OCI-LY1 (cell line): ENCODE measurements around the gene ANGPTL8.

ENCODE experiments used
- H2AFZ ChIP-seq: fragments of 200-600 bp; sonication (generic), shearing (Covaris generic); 2 replicates; pipeline ENCODE4 v1.6.0; 2014; ENCODE audit warnings: antibody characterized with exemption, mild to moderate bottlenecking, low read length
- H3F3A ChIP-seq: fragments of 200-600 bp; sonication (generic), shearing (Covaris generic); 2 replicates; pipeline ENCODE4 v1.6.0; 2014; ENCODE audit warnings: mild to moderate bottlenecking, antibody characterized with exemption, low read length, moderate library complexity; ENCODE audit not compliant: insufficient read depth
- H3K27ac ChIP-seq: fragments of 200-600 bp; sonication (generic); 2 replicates; pipeline ENCODE4 v1.5.1; 2014; ENCODE audit warnings: low read length, mixed run types, mild to moderate bottlenecking, low read depth; ENCODE audit not compliant: poor library complexity, severe bottlenecking
- H3K27me3 ChIP-seq: fragments of 200-600 bp; sonication (generic); 2 replicates; pipeline ENCODE4 v1.6.0; 2014; ENCODE audit warnings: antibody characterized with exemption, mild to moderate bottlenecking, low read length, moderate library complexity; ENCODE audit not compliant: insufficient read depth
- H3K36me3 ChIP-seq: fragments of 200-600 bp; sonication (generic); 2 replicates; pipeline ENCODE4 v1.6.1; 2014; ENCODE audit warnings: mild to moderate bottlenecking, antibody characterized with exemption, low read length, moderate library complexity, mixed read lengths; ENCODE audit not compliant: insufficient read depth
- H3K4me1 ChIP-seq: fragments of 200-600 bp; sonication (generic); 2 replicates; pipeline ENCODE4 v1.5.1; 2014; ENCODE audit warnings: mild to moderate bottlenecking, low read length, moderate library complexity; ENCODE audit not compliant: insufficient read depth, severe bottlenecking
- H3K4me2 ChIP-seq: fragments of 200-600 bp; sonication (generic), shearing (Covaris generic); 2 replicates; pipeline ENCODE4 v1.6.1; 2014; ENCODE audit warnings: low read length
- H3K4me3 ChIP-seq: fragments of 200-600 bp; sonication (generic); 2 replicates; pipeline ENCODE4 v1.5.1; 2014; ENCODE audit warnings: low read length, low read depth, mild to moderate bottlenecking, mixed read lengths; ENCODE audit not compliant: poor library complexity, severe bottlenecking
- H3K79me2 ChIP-seq: fragments of 200-600 bp; shearing (Covaris generic); 2 replicates; pipeline ENCODE4 v1.6.1; 2016; ENCODE audit warnings: mixed run types, low read length, mixed read lengths; ENCODE audit not compliant: insufficient read depth
- H3K9ac ChIP-seq: fragments of 200-600 bp; sonication (generic), shearing (Covaris generic); 2 replicates; pipeline ENCODE4 v1.6.1; 2014; ENCODE audit warnings: mild to moderate bottlenecking, low read length, mixed read lengths
- H3K9me2 ChIP-seq: fragments of 200-600 bp; sonication (generic), shearing (Covaris generic); 2 replicates; pipeline ENCODE4 v1.6.1; 2014; ENCODE audit warnings: low read depth, mild to moderate bottlenecking, low read length, mixed read lengths
- H3K9me3 ChIP-seq: fragments of 200-600 bp; shearing (Covaris generic); 2 replicates; pipeline ENCODE4 v1.6.1; 2014; ENCODE audit warnings: low read length, mixed read lengths
- H4K20me1 ChIP-seq: fragments of 200-600 bp; sonication (generic), shearing (Covaris generic); 2 replicates; pipeline ENCODE4 v1.6.0; 2016; ENCODE audit warnings: mild to moderate bottlenecking, low read length; ENCODE audit not compliant: insufficient read depth
- CTCF ChIP-seq: fragments of 200-600 bp; sonication (generic), shearing (Covaris generic); IDR thresholded peaks from 2 replicates; pipeline ENCODE4 v1.5.1; 2017; ENCODE audit warnings: mild to moderate bottlenecking, antibody characterized with exemption, low read length, moderate library complexity, mixed read lengths
- EZH2 ChIP-seq: fragments of 200-600 bp; sonication (generic), shearing (Covaris generic); IDR thresholded peaks from 2 replicates; pipeline ENCODE4 v1.8.0; 2017; ENCODE audit warnings: borderline replicate concordance, mixed run types, mild to moderate bottlenecking, antibody characterized with exemption, low read length, moderate library complexity, mixed read lengths

ANGPTL8 gene

GRCh38 chr19:11273989-11274388, 34.6 kb downstream of the ANGPTL8 start:
- H3K27ac ChIP-seq = no peak overlapping the region
- no peaks in the 10 kb centered on the region for H3F3A ChIP-seq
- H3K4me3 ChIP-seq = no peak overlapping the region
- no peak overlapping the region for H2AFZ ChIP-seq
- H3K9me3 ChIP-seq = no peaks in the 10 kb centered on the region
- no peaks in the 10 kb centered on the region for H3K9me2 ChIP-seq
- H3K4me1 ChIP-seq = no peaks in the 10 kb centered on the region
- TF ChIP-seq CTCF (no peak), EZH2 (no peak)
- H3K36me3 ChIP-seq = no peaks in the 10 kb centered on the region
- H3K27me3 ChIP-seq = peaks cover 10% of the 10 kb centered on the region; the same call in 1 of the 2 replicates
- no peaks in the 10 kb centered on the region for H3K79me2 ChIP-seq
- H3K9ac ChIP-seq = no peak overlapping the region
- no peaks in the 10 kb centered on the region for H4K20me1 ChIP-seq
- no peak overlapping the region for H3K4me2 ChIP-seq

- H3K9ac ChIP-seq = no peak overlapping the region
- H4K20me1 ChIP-seq = no peaks in the 10 kb centered on the region
- no peak overlapping the region for H3K4me2 ChIP-seq
- no peaks in the 10 kb centered on the region for H3K9me3 ChIP-seq
- TF ChIP-seq EZH2 (no peak), CTCF (no peak)
- no peak overlapping the region for H2AFZ ChIP-seq
- H3K4me3 ChIP-seq = no peak overlapping the region
- H3K9me2 ChIP-seq = no peaks in the 10 kb centered on the region
- peaks cover 10% of the 10 kb centered on the region; the same call in 1 of the 2 replicates for H3K27me3 ChIP-seq
- H3K79me2 ChIP-seq = no peaks in the 10 kb centered on the region
- H3K36me3 ChIP-seq = no peaks in the 10 kb centered on the region
- H3K27ac ChIP-seq = no peak overlapping the region
- H3F3A ChIP-seq = no peaks in the 10 kb centered on the region
- no peaks in the 10 kb centered on the region for H3K4me1 ChIP-seq
Measured at GRCh38 chr19:11274533-11275086, 35.2 kb downstream of the ANGPTL8 start.

- Histone ChIP-seq H3K79me2 (no peaks in the 10 kb centered on the region), H3K9ac (no peak overlapping the region), H3K36me3 (no peaks in the 10 kb centered on the region), H4K20me1 (no peaks in the 10 kb centered on the region), H3K9me2 (no peaks in the 10 kb centered on the region), H3K27me3 (peaks cover 16% of the 10 kb centered on the region; the same call in 1 of the 2 replicates), H3K27ac (no peak overlapping the region), H3K9me3 (no peaks in the 10 kb centered on the region), H3F3A (no peaks in the 10 kb centered on the region), H2AFZ (no peak overlapping the region), H3K4me2 (no peak overlapping the region), H3K4me3 (no peak overlapping the region), H3K4me1 (no peaks in the 10 kb centered on the region)
- TF ChIP-seq CTCF (no peak), EZH2 (no peak)
Measured at GRCh38 chr19:11278670-11279069, 39.3 kb downstream of the ANGPTL8 start.
